IMR-90 (cell line): ENCODE results near the gene ANK3.

Experiments used
- BHLHE40 ChIP-seq: fragments of 150-350 bp; IDR thresholded peaks from 2 replicates; pipeline ENCODE4 v1.6.1; 2016; ENCODE audit warnings: mild to moderate bottlenecking, low read depth, low read length
- MXI1 ChIP-seq: IDR thresholded peaks from 2 replicates; pipeline ENCODE4 v1.6.1; 2012; ENCODE audit warnings: low read depth, mild to moderate bottlenecking, low read length, moderate library complexity, borderline replicate concordance
- NFE2L2 ChIP-seq: fragments of 150-350 bp; IDR thresholded peaks from 2 replicates; pipeline ENCODE4 v1.6.1; 2016; ENCODE audit warnings: low read depth, mild to moderate bottlenecking, low read length
- POLR2A ChIP-seq: IDR thresholded peaks from 2 replicates; pipeline ENCODE4 v1.6.1; 2012; ENCODE audit warnings: mild to moderate bottlenecking, low read depth, low read length
- RCOR1 ChIP-seq: IDR thresholded peaks from 2 replicates; pipeline ENCODE4 v1.6.1; 2012; ENCODE audit warnings: mild to moderate bottlenecking, low read length, improper control_type of control experiment; ENCODE audit not compliant: insufficient replicate concordance
- TF ChIP-seq, protein P1 (sequence below): fragments of 150-350 bp; IDR thresholded peaks from 2 replicates; pipeline ENCODE4 v1.6.1; 2016; ENCODE audit warnings: low read depth, mild to moderate bottlenecking, low read length, moderate library complexity, borderline replicate concordance
- TF ChIP-seq, protein P2 (sequence below): conservative IDR thresholded peaks from 2 replicates; pipeline ENCODE4 v1.5.1; 2012; ENCODE audit warnings: mild to moderate bottlenecking, low read depth, low read length, improper control_type of control experiment

DNA sequence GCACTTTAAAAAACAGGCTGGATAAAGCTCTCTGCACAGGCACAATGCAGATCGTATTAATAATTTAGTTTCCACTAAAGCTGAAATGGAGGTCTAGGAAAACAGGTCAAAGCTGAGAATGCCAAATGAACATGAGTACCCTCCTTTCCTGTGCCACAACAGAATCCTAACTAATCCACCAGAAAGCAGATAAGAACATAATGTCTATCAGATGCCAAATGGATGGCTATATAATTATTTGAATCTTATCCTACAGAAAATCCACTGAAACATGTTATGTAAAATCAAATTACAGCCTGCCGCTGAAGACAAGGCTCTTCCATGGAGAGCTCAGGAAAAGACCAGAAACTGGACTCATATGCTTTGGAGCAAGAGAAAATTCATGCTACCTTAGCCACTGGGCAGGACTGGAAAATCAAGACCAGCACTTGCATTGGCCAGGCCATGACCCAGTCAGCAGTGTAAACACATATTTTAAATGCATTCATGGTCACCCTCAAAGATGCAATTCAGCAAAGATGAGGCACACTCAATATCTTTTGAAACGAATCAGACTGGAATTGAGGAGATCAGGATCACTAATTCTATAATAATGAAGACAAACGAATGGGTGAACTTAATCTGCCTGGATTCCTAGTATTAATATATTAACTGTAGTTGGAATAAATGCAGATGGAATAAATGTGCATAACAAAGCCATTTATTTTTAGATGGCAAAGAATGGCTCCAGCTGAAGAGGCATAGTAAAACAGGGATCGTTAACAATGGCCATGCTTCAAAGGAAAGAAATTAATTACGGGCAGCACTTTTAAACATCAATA lies 13.2 kb downstream of the ANK3 start:
- TF ChIP-seq, protein P1, sequence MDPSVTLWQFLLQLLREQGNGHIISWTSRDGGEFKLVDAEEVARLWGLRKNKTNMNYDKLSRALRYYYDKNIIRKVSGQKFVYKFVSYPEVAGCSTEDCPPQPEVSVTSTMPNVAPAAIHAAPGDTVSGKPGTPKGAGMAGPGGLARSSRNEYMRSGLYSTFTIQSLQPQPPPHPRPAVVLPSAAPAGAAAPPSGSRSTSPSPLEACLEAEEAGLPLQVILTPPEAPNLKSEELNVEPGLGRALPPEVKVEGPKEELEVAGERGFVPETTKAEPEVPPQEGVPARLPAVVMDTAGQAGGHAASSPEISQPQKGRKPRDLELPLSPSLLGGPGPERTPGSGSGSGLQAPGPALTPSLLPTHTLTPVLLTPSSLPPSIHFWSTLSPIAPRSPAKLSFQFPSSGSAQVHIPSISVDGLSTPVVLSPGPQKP: no peak
- TF ChIP-seq, protein P2, sequence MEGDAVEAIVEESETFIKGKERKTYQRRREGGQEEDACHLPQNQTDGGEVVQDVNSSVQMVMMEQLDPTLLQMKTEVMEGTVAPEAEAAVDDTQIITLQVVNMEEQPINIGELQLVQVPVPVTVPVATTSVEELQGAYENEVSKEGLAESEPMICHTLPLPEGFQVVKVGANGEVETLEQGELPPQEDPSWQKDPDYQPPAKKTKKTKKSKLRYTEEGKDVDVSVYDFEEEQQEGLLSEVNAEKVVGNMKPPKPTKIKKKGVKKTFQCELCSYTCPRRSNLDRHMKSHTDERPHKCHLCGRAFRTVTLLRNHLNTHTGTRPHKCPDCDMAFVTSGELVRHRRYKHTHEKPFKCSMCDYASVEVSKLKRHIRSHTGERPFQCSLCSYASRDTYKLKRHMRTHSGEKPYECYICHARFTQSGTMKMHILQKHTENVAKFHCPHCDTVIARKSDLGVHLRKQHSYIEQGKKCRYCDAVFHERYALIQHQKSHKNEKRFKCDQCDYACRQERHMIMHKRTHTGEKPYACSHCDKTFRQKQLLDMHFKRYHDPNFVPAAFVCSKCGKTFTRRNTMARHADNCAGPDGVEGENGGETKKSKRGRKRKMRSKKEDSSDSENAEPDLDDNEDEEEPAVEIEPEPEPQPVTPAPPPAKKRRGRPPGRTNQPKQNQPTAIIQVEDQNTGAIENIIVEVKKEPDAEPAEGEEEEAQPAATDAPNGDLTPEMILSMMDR: no peak
- TF ChIP-seq NFE2L2 (no peak), MXI1 (no peak), RCOR1 (no peak), POLR2A (no peak), BHLHE40 (no peak)
